Prostate gland (tissue), 2 donors: ENCODE data around the gene TMEM131.

Source experiments
- CTCF ChIP-seq, 4 experiments: fragments of 200-600 bp in 2 of 4; fragments of 450-650 bp in 2 of 4; sonication (generic) in 2 of 4; IDR thresholded peaks; 1 replicate in 3 of 4; 2 replicates in 1 of 4; pipeline ENCODE4 v1.5.1; 2016 to 2019; ENCODE audit warnings: antibody characterized with exemption in 4 of 4, mild to moderate bottlenecking in 2 of 4, moderate library complexity in 2 of 4
- POLR2A ChIP-seq: fragments of 450-650 bp; IDR thresholded peaks from one replicate; pipeline ENCODE4 v1.6.1; 2016; ENCODE audit warnings: antibody characterized with exemption, mild to moderate bottlenecking
- POLR2AphosphoS5 ChIP-seq: sonication (generic); formaldehyde crosslinking; IDR thresholded peaks from one replicate; pipeline ENCODE4 v1.6.1; 2017; ENCODE audit warnings: antibody characterized with exemption

GRCh38 chr2:97747716-97748115, 248.0 kb downstream of the TMEM131 start:
- TF ChIP-seq CTCF (IDR thresholded peaks at IDR 0.05) (no peak), POLR2AphosphoS5 (no peak), POLR2A (no peak)
